ENCODE data around the gene ARMC8. TPM values are rescaled to one million over a fixed set of nuclear protein-coding genes. Genes with fewer than 3 reads are reported as not detected.

Gene ARMC8
- total RNA-seq, 1 donor from 2014 or later, result 33.2 TPM

- no peak overlapping the region for H3K4me3 Mint-ChIP-seq (ENCODE audit: unreplicated experiment)
- no peaks in the 10 kb centered on the region for H3K27me3 ChIP-seq (ENCODE audit: insufficient read depth, low read length)
- no peak for DNase-seq (ENCODE audit: low read depth)
- H3K27me3 Mint-ChIP-seq (ENCODE audit: low read depth, unreplicated experiment), result no peaks in the 10 kb centered on the region
- H3K4me1 ChIP-seq (ENCODE audit: insufficient read depth, low read length), result no peaks in the 10 kb centered on the region
- no peaks in the 10 kb centered on the region for H3K9me3 Mint-ChIP-seq (ENCODE audit: unreplicated experiment)
- H3K4me2 ChIP-seq (ENCODE audit: low read length), result no peak overlapping the region
- H3K4me3 ChIP-seq (ENCODE audit: insufficient read depth, low read depth, low read length), result no peak overlapping the region
- no peak for FAIRE-seq
- H3K36me3 Mint-ChIP-seq (ENCODE audit: low read depth, unreplicated experiment), result peaks cover 6% of the 10 kb centered on the region
- H3K9ac ChIP-seq (ENCODE audit: low read length), result no peak overlapping the region
- no peak overlapping the region for H3K27ac Mint-ChIP-seq (ENCODE audit: unreplicated experiment)
- no peaks in the 10 kb centered on the region for H3K36me3 ChIP-seq (ENCODE audit: insufficient read depth, low read length)
- no peaks in the 10 kb centered on the region for H3K79me2 ChIP-seq (ENCODE audit: insufficient read depth, low read length)
- H4K20me1 ChIP-seq (ENCODE audit: insufficient read depth, low read length), result no peaks in the 10 kb centered on the region
- H2AFZ ChIP-seq (ENCODE audit: low read depth, low read length), result no peak overlapping the region
- peaks cover 9% of the 10 kb centered on the region for H3K4me1 Mint-ChIP-seq (ENCODE audit: low read depth, unreplicated experiment)
- no peaks in the 10 kb centered on the region for H3K9me3 ChIP-seq (ENCODE audit: insufficient read depth, low read depth, low read length)
- H3K27ac ChIP-seq (ENCODE audit: low read depth, low read length), result no peak overlapping the region
- TF ChIP-seq, protein P1, sequence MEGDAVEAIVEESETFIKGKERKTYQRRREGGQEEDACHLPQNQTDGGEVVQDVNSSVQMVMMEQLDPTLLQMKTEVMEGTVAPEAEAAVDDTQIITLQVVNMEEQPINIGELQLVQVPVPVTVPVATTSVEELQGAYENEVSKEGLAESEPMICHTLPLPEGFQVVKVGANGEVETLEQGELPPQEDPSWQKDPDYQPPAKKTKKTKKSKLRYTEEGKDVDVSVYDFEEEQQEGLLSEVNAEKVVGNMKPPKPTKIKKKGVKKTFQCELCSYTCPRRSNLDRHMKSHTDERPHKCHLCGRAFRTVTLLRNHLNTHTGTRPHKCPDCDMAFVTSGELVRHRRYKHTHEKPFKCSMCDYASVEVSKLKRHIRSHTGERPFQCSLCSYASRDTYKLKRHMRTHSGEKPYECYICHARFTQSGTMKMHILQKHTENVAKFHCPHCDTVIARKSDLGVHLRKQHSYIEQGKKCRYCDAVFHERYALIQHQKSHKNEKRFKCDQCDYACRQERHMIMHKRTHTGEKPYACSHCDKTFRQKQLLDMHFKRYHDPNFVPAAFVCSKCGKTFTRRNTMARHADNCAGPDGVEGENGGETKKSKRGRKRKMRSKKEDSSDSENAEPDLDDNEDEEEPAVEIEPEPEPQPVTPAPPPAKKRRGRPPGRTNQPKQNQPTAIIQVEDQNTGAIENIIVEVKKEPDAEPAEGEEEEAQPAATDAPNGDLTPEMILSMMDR (IDR thresholded peaks at IDR 0.05; ENCODE audit: insufficient read depth, low read depth, low read length), result no peak
- no peak for TF ChIP-seq EZH2 (IDR thresholded peaks at IDR 0.05; ENCODE audit: insufficient read depth, low read length)
Observed at GRCh38 chr3:138253609-138254008, 66.5 kb downstream of the ARMC8 start.

- Histone ChIP-seq H3K4me3 (ENCODE audit: insufficient read depth, low read depth, low read length) (no peak overlapping the region), H3K27me3 (ENCODE audit: insufficient read depth, low read length) (no peaks in the 10 kb centered on the region), H3K36me3 (ENCODE audit: insufficient read depth, low read length) (no peaks in the 10 kb centered on the region), H3K79me2 (ENCODE audit: insufficient read depth, low read length) (no peaks in the 10 kb centered on the region), H4K20me1 (ENCODE audit: insufficient read depth, low read length) (no peaks in the 10 kb centered on the region), H3K9me3 (ENCODE audit: insufficient read depth, low read depth, low read length) (no peaks in the 10 kb centered on the region), H3K9ac (ENCODE audit: low read length) (no peak overlapping the region), H3K4me2 (ENCODE audit: low read length) (no peak overlapping the region), H2AFZ (ENCODE audit: low read depth, low read length) (no peak overlapping the region), H3K4me1 (ENCODE audit: insufficient read depth, low read length) (no peaks in the 10 kb centered on the region), H3K27ac (ENCODE audit: low read depth, low read length) (no peak overlapping the region)
- FAIRE-seq (no peak), DNase-seq (ENCODE audit: low read depth) (no peak)
- Mint-ChIP-seq H3K36me3 (ENCODE audit: low read depth, unreplicated experiment) (peaks cover 4% of the 10 kb centered on the region), H3K4me3 (ENCODE audit: unreplicated experiment) (no peak overlapping the region), H3K27me3 (ENCODE audit: low read depth, unreplicated experiment) (no peaks in the 10 kb centered on the region), H3K9me3 (ENCODE audit: unreplicated experiment) (no peaks in the 10 kb centered on the region), H3K27ac (ENCODE audit: unreplicated experiment) (no peak overlapping the region), H3K4me1 (ENCODE audit: low read depth, unreplicated experiment) (peaks cover 9% of the 10 kb centered on the region)
- TF ChIP-seq EZH2 (IDR thresholded peaks at IDR 0.05; ENCODE audit: insufficient read depth, low read length), result no peak
- TF ChIP-seq, protein P1 (IDR thresholded peaks at IDR 0.05; ENCODE audit: insufficient read depth, low read depth, low read length), result no peak
Observed at GRCh38 chr3:138254216-138254615, 67.1 kb downstream of the ARMC8 start.

GRCh38 chr3:138256022-138256421, 68.9 kb downstream of the ARMC8 start:
- TF ChIP-seq, protein P1 (IDR thresholded peaks at IDR 0.05; ENCODE audit: insufficient read depth, low read depth, low read length), result no peak
- no peak for TF ChIP-seq EZH2 (IDR thresholded peaks at IDR 0.05; ENCODE audit: insufficient read depth, low read length)
- H3K4me1 Mint-ChIP-seq (ENCODE audit: low read depth, unreplicated experiment), result peaks cover 9% of the 10 kb centered on the region
- Histone ChIP-seq H3K4me2 (ENCODE audit: low read length) (no peak overlapping the region), H3K27ac (ENCODE audit: low read depth, low read length) (no peak overlapping the region), H3K9me3 (ENCODE audit: insufficient read depth, low read depth, low read length) (no peaks in the 10 kb centered on the region), H3K4me1 (ENCODE audit: insufficient read depth, low read length) (no peaks in the 10 kb centered on the region), H3K9ac (ENCODE audit: low read length) (no peak overlapping the region), H3K36me3 (ENCODE audit: insufficient read depth, low read length) (peaks cover 2% of the 10 kb centered on the region), H3K27me3 (ENCODE audit: insufficient read depth, low read length) (no peaks in the 10 kb centered on the region), H2AFZ (ENCODE audit: low read depth, low read length) (no peak overlapping the region), H3K79me2 (ENCODE audit: insufficient read depth, low read length) (no peaks in the 10 kb centered on the region), H4K20me1 (ENCODE audit: insufficient read depth, low read length) (no peaks in the 10 kb centered on the region), H3K4me3 (ENCODE audit: insufficient read depth, low read depth, low read length) (no peak overlapping the region)
- no peaks in the 10 kb centered on the region for H3K27me3 Mint-ChIP-seq (ENCODE audit: low read depth, unreplicated experiment)
- H3K36me3 Mint-ChIP-seq (ENCODE audit: low read depth, unreplicated experiment), result peaks cover 5% of the 10 kb centered on the region
- no peaks in the 10 kb centered on the region for H3K9me3 Mint-ChIP-seq (ENCODE audit: unreplicated experiment)
- peak overlapping the region; percentile 47 for H3K27ac Mint-ChIP-seq (ENCODE audit: unreplicated experiment)
- FAIRE-seq (no peak), DNase-seq (ENCODE audit: low read depth) (no peak)
- H3K4me3 Mint-ChIP-seq (ENCODE audit: unreplicated experiment), result no peak overlapping the region
